ENCODE results near the gene TEAD1. TPM values are rescaled to one million over a fixed set of nuclear protein-coding genes. Genes with fewer than 3 reads are reported as not detected.

TEAD1 gene
- total and polyA plus RNA-seq, 8 donors: 5.9 to 35.1 (median 22.0) TPM

- WGBS, 2 donors: 45 to 56% methylated on average over 1 of the region's 1 CpG
Measured at GRCh38 chr11:12917822-12918221, 243.6 kb downstream of the TEAD1 start.

DNA sequence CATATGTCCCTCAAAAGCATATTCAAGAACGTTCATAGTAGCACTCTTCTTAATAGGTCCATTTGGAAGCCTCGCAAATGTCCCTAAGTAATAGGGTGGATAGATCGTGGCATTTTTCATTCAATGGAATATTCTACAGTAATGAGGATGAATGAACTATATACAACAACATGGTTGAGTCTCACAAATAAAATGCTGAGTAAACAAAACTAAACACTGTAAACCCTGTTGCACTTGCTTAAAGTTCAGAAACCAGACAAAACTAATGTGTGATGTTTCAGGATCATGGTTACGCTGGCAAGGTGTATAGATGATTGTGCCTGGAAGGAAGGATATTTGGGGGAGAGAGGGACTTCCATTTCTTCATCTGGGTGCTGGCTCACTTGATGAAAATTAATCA lies 244.4 kb downstream of the TEAD1 start:
- no peaks in the 10 kb centered on the region for H3K9me3 ChIP-seq
- no peak overlapping the region for H3K4me3 ChIP-seq
- no peaks in the 10 kb centered on the region for H3K27me3 ChIP-seq
- intact Hi-C loops (cut with DNase I): no loop called here
- FAIRE-seq: no peak
- no peaks in the 10 kb centered on the region for H3K36me3 ChIP-seq
- no peak for DNase-seq
- TF ChIP-seq, protein P1, sequence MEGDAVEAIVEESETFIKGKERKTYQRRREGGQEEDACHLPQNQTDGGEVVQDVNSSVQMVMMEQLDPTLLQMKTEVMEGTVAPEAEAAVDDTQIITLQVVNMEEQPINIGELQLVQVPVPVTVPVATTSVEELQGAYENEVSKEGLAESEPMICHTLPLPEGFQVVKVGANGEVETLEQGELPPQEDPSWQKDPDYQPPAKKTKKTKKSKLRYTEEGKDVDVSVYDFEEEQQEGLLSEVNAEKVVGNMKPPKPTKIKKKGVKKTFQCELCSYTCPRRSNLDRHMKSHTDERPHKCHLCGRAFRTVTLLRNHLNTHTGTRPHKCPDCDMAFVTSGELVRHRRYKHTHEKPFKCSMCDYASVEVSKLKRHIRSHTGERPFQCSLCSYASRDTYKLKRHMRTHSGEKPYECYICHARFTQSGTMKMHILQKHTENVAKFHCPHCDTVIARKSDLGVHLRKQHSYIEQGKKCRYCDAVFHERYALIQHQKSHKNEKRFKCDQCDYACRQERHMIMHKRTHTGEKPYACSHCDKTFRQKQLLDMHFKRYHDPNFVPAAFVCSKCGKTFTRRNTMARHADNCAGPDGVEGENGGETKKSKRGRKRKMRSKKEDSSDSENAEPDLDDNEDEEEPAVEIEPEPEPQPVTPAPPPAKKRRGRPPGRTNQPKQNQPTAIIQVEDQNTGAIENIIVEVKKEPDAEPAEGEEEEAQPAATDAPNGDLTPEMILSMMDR (IDR thresholded peaks at IDR 0.05): no peak
- no peak overlapping the region for H3K27ac ChIP-seq
- no peaks in the 10 kb centered on the region for H3K4me1 ChIP-seq
- WGBS, 2 donors: 96 to 98% methylated on average over 4 of the region's 4 CpGs
- ATAC-seq: no peak

More at GRCh38 chr11:12917822-12918221, 243.6 kb downstream of the TEAD1 start:
- intact Hi-C loops (cut with DNase I): no loop called here
- FAIRE-seq (no peak), ATAC-seq (no peak), DNase-seq (no peak)
- Histone ChIP-seq H3K4me1 (no peaks in the 10 kb centered on the region), H3K4me3 (no peak overlapping the region), H3K9me3 (no peaks in the 10 kb centered on the region), H3K27me3 (no peaks in the 10 kb centered on the region), H3K36me3 (no peaks in the 10 kb centered on the region), H3K27ac (no peak overlapping the region)
- TF ChIP-seq, protein P1 (IDR thresholded peaks at IDR 0.05): no peak

DNA sequence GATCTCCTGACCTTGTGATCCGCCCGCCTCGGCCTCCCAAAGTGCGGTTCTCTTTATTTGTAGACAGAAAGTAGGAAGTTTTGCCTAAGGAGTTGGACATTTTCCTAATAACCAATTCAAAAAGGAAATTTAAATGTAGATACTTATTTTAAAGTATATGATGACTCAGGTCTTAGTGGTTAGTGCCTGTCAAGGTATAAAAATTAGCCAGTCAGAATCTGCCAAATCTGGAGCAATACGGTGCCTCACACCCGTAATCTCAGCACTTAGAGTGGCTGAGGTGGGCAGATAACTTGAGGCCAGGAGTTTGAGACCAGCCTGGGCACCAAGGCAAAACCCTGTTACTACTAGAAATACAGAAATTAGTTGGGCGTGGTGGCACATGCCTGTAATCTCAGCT lies 248.2 kb downstream of the TEAD1 start:
- FAIRE-seq: no peak
- H3K9me3 ChIP-seq: no peaks in the 10 kb centered on the region

GRCh38 chr11:12922980-12923507 lies 248.8 kb downstream of the TEAD1 start:
- intact Hi-C loops (cut with DNase I): no loop called here
- WGBS, 2 donors: 88 to 92% methylated on average over 12 of the region's 12 CpGs

More for the DNA sequence above, 248.2 kb downstream of the TEAD1 start:
- intact Hi-C loops (cut with DNase I): no loop called here
- WGBS, 2 donors: 95 to 100% methylated on average over 7 of the region's 7 CpGs
- Histone ChIP-seq H3K27me3 (no peaks in the 10 kb centered on the region), H3K4me1 (no peaks in the 10 kb centered on the region), H3K4me3 (no peak overlapping the region), H3K36me3 (no peaks in the 10 kb centered on the region), H3K27ac (no peak overlapping the region)
- ATAC-seq: no peak
- TF ChIP-seq, protein P1 (IDR thresholded peaks at IDR 0.05): no peak
- DNase-seq: no peak

GRCh38 chr11:12924650-12925049 lies 250.4 kb downstream of the TEAD1 start:
- H3K4me3 ChIP-seq: no peak overlapping the region
- WGBS, 2 donors: 83 to 92% methylated on average over 3 of the region's 3 CpGs
- intact Hi-C loops (cut with DNase I): no loop called here
- ATAC-seq (no peak), DNase-seq (no peak), FAIRE-seq (no peak)
- no peaks in the 10 kb centered on the region for H3K9me3 ChIP-seq
- H3K27ac ChIP-seq: no peak overlapping the region
- H3K4me1 ChIP-seq: no peaks in the 10 kb centered on the region
- TF ChIP-seq, protein P1 (IDR thresholded peaks at IDR 0.05): no peak
- H3K36me3 ChIP-seq: no peaks in the 10 kb centered on the region
- H3K27me3 ChIP-seq: no peaks in the 10 kb centered on the region

More at GRCh38 chr11:12922980-12923507, 248.8 kb downstream of the TEAD1 start:
- H3K27me3 ChIP-seq: no peaks in the 10 kb centered on the region
- H3K27ac ChIP-seq: no peak overlapping the region
- H3K4me1 ChIP-seq: no peaks in the 10 kb centered on the region
- DNase-seq: no peak
- no peaks in the 10 kb centered on the region for H3K9me3 ChIP-seq
- TF ChIP-seq, protein P1 (IDR thresholded peaks at IDR 0.05): no peak
- FAIRE-seq: no peak
- no peak overlapping the region for H3K4me3 ChIP-seq
- ATAC-seq: no peak
- H3K36me3 ChIP-seq: no peaks in the 10 kb centered on the region
